H1 (cell line): ENCODE data around the gene SCYGR7. TPM values are rescaled to one million over a fixed set of nuclear protein-coding genes. Genes with fewer than 3 reads are reported as not detected.

Experiments
- CTCF ChIA-PET: fragments of 300-600 bp; sonication (Branson Sonifier 250); formaldehyde crosslinking; loops from one replicate; lab custom pipeline; 2021; ENCODE audit not compliant: partially characterized antibody; lab: Charles Lee
- POLR2A ChIA-PET: fragments of 300-600 bp; sonication (Branson Sonifier 250); formaldehyde crosslinking; loops from one replicate; lab custom pipeline; 2021; ENCODE audit warnings: inconsistent platforms; ENCODE audit not compliant: partially characterized antibody; lab: Charles Lee
- DNase-seq, 2 experiments: peaks; one replicate each; pipeline versions ENCODE4 v3.0.0 to v3.0.0-alpha.2; 2010 to 2022; ENCODE audit warnings: low spot score in 2 of 2, low read depth in 1 of 2, mixed read lengths in 1 of 2
- FAIRE-seq: peaks from 2 replicates; lab custom pipeline; 2011; peaks lifted over from hg19 to GRCh38; lab: Jason Lieb, UNC
- H2AFZ ChIP-seq: 2 replicates; pipeline ENCODE4 v1.8.1; 2012; ENCODE audit warnings: low read length, inconsistent platforms
- H2AK5ac ChIP-seq: 2 replicates; pipeline ENCODE4 v1.6.1; 2013; ENCODE audit warnings: low read depth, low read length
- H2BK120ac ChIP-seq: replicated peaks from 2 replicates; pipeline ENCODE3; 2013; ENCODE audit warnings: low read depth, low read length, inconsistent platforms
- H2BK12ac ChIP-seq: 2 replicates; pipeline ENCODE4 v1.6.1; 2013; ENCODE audit warnings: low read depth, low read length
- H2BK15ac ChIP-seq: 2 replicates; pipeline ENCODE4 v1.6.1; 2013; ENCODE audit warnings: low read length
- H2BK20ac ChIP-seq: 2 replicates; pipeline ENCODE4 v1.6.1; 2013; ENCODE audit warnings: low read length
- H2BK5ac ChIP-seq: 2 replicates; pipeline ENCODE4 v1.6.1; 2013; ENCODE audit warnings: low read depth, low read length
- H3K14ac ChIP-seq: 2 replicates; pipeline ENCODE4 v1.6.1; 2013; ENCODE audit warnings: inconsistent platforms; ENCODE audit not compliant: insufficient read length
- H3K18ac ChIP-seq: 2 replicates; pipeline ENCODE4 v1.6.1; 2013; ENCODE audit warnings: low read length; ENCODE audit errors: extremely low read depth
- H3K23ac ChIP-seq: 2 replicates; pipeline ENCODE4 v1.6.1; 2013; ENCODE audit warnings: inconsistent platforms; ENCODE audit not compliant: insufficient read length
- H3K23me2 ChIP-seq: 2 replicates; pipeline ENCODE4 v1.6.1; 2013; ENCODE audit warnings: low read depth, low read length
- H3K27ac ChIP-seq: 2 replicates; pipeline ENCODE4 v1.6.1; 2011; ENCODE audit warnings: low read depth, low read length, inconsistent platforms
- H3K27me3 ChIP-seq, 4 experiments: replicated peaks in 1 of 4; 1 replicate in 1 of 4; 2 replicates in 3 of 4; pipeline versions ENCODE4 v1.6.1 to v1.8.1; 2011 to 2013; ENCODE audit warnings: low read length in 3 of 4, mild to moderate bottlenecking in 3 of 4, inconsistent platforms in 2 of 4, mixed read lengths in 2 of 4, moderate library complexity in 1 of 4; ENCODE audit not compliant: control insufficient read depth in 3 of 4, insufficient read depth in 3 of 4; ENCODE audit errors: extremely low read depth in 1 of 4
- H3K36me3 ChIP-seq, 4 experiments: 2 replicates each; pipeline versions ENCODE4 v1.6.1 to v1.8.1; 2011 to 2013; ENCODE audit warnings: mild to moderate bottlenecking in 4 of 4, low read length in 3 of 4, moderate library complexity in 2 of 4, control low read depth in 1 of 4, inconsistent platforms in 1 of 4; ENCODE audit not compliant: insufficient read depth in 4 of 4, control insufficient read depth in 2 of 4
- H3K4ac ChIP-seq: replicated peaks from 2 replicates; pipeline ENCODE3; 2013; ENCODE audit warnings: low read length, low read depth, mixed read lengths, inconsistent platforms; ENCODE audit not compliant: insufficient read length
- H3K4me1 ChIP-seq, 4 experiments: replicated peaks in 1 of 4; 1 replicate in 1 of 4; 2 replicates in 3 of 4; pipeline versions ENCODE4 v1.6.1 to v1.8.1; 2011 to 2013; ENCODE audit warnings: low read length in 3 of 4, inconsistent platforms in 2 of 4, mixed read lengths in 1 of 4; ENCODE audit not compliant: insufficient read depth in 4 of 4, control insufficient read depth in 3 of 4
- H3K4me2 ChIP-seq, 2 experiments: 2 replicates each; pipeline versions ENCODE4 v1.6.1 to v1.8.1; 2011 to 2013; ENCODE audit warnings: low read depth in 2 of 2, low read length in 2 of 2, control low read depth in 1 of 2, inconsistent platforms in 1 of 2, mild to moderate bottlenecking in 1 of 2; ENCODE audit not compliant: insufficient read depth in 1 of 2
- H3K4me3 ChIP-seq, 4 experiments: fragments of 200-600, 300-600 bp in 1 of 4; sonication (generic), shearing (Covaris generic), sonication (Bioruptor Twin) in 1 of 4; 2 replicates each; pipeline versions ENCODE4 v1.5.1 to v1.8.1; 2011 to 2016; ENCODE audit warnings: low read length in 4 of 4, low read depth in 3 of 4, control low read depth in 2 of 4, inconsistent platforms in 2 of 4, mild to moderate bottlenecking in 2 of 4, mixed read lengths in 1 of 4, moderate library complexity in 1 of 4; ENCODE audit not compliant: insufficient read depth in 2 of 4; ENCODE audit errors: extremely low read depth in 1 of 4
- H3K56ac ChIP-seq: replicated peaks from 2 replicates; pipeline ENCODE3; 2013; ENCODE audit warnings: low read depth, mild to moderate bottlenecking, mixed read lengths, low read length, inconsistent platforms; ENCODE audit not compliant: insufficient read length
- H3K79me1 ChIP-seq: 2 replicates; pipeline ENCODE4 v1.6.1; 2013; ENCODE audit warnings: low read depth, low read length, control low read depth
- H3K79me2 ChIP-seq, 2 experiments: 2 replicates each; pipeline versions ENCODE4 v1.6.1 to v1.8.1; 2012 to 2013; ENCODE audit warnings: low read length in 2 of 2, mild to moderate bottlenecking in 2 of 2, inconsistent platforms in 1 of 2; ENCODE audit not compliant: insufficient read depth in 2 of 2, control insufficient read depth in 1 of 2
- H3K9ac ChIP-seq, 4 experiments: replicated peaks in 1 of 4; 1 replicate in 1 of 4; 2 replicates in 3 of 4; pipeline versions ENCODE4 v1.6.1 to v1.8.1; 2011 to 2013; ENCODE audit warnings: low read depth in 3 of 4, low read length in 3 of 4, control low read depth in 2 of 4, mild to moderate bottlenecking in 2 of 4, moderate library complexity in 2 of 4, inconsistent platforms in 1 of 4; ENCODE audit errors: extremely low read depth in 1 of 4
- H3K9me3 ChIP-seq, 2 experiments: 2 replicates each; pipeline versions ENCODE4 v1.6.1 to v1.8.1; 2012 to 2013; ENCODE audit warnings: mild to moderate bottlenecking in 2 of 2, moderate library complexity in 2 of 2, control low read depth in 1 of 2, inconsistent platforms in 1 of 2, low read depth in 1 of 2, low read length in 1 of 2, mixed read lengths in 1 of 2; ENCODE audit not compliant: insufficient read depth in 2 of 2
- H4K20me1 ChIP-seq, 2 experiments: replicated peaks in 1 of 2; 2 replicates each; pipeline versions ENCODE3 to v1.8.1; 2011 to 2013; ENCODE audit warnings: inconsistent platforms in 2 of 2, low read length in 2 of 2, mild to moderate bottlenecking in 1 of 2; ENCODE audit not compliant: insufficient read depth in 2 of 2, control insufficient read depth in 1 of 2
- H4K5ac ChIP-seq: 2 replicates; pipeline ENCODE4 v1.6.1; 2013; ENCODE audit warnings: low read length, low read depth, mixed read lengths, inconsistent platforms; ENCODE audit not compliant: insufficient read length
- H4K8ac ChIP-seq: 2 replicates; pipeline ENCODE4 v1.8.0; 2013; ENCODE audit warnings: mild to moderate bottlenecking, moderate library complexity, low read length, inconsistent platforms; ENCODE audit not compliant: insufficient read depth; ENCODE audit errors: extremely low read depth
- H4K91ac ChIP-seq: replicated peaks from 2 replicates; pipeline ENCODE3; 2013; ENCODE audit warnings: low read length, mixed read lengths, inconsistent platforms; ENCODE audit not compliant: insufficient read length
- BRCA1 ChIP-seq: IDR thresholded peaks from 2 replicates; pipeline ENCODE4 v1.6.1; 2012; ENCODE audit warnings: low read depth, low read length, improper control_type of control experiment
- CREB1 ChIP-seq: IDR thresholded peaks from 2 replicates; pipeline ENCODE4 v1.6.1; 2012; ENCODE audit warnings: inconsistent platforms
- EP300 ChIP-seq, 2 experiments: IDR thresholded peaks; 1 replicate in 1 of 2; 2 replicates in 1 of 2; pipeline ENCODE4 v1.6.1; 2011 to 2012; ENCODE audit warnings: low read depth in 2 of 2, low read length in 2 of 2, mild to moderate bottlenecking in 2 of 2, borderline replicate concordance in 1 of 2, inconsistent platforms in 1 of 2, moderate library complexity in 1 of 2
- FOSL1 ChIP-seq: IDR thresholded peaks from 2 replicates; pipeline ENCODE4 v1.6.1; 2011; ENCODE audit warnings: mild to moderate bottlenecking, low read depth, low read length, moderate library complexity; ENCODE audit not compliant: insufficient read depth
- GABPA ChIP-seq: IDR thresholded peaks from 2 replicates; pipeline ENCODE4 v1.6.1; 2011; ENCODE audit warnings: mild to moderate bottlenecking, low read length, moderate library complexity, borderline replicate concordance; ENCODE audit not compliant: insufficient read depth
- JUN ChIP-seq: IDR thresholded peaks from 2 replicates; pipeline ENCODE4 v1.6.1; 2011; ENCODE audit warnings: low read depth, mild to moderate bottlenecking, improper control_type of control experiment, low read length
- KDM5A ChIP-seq: fragments of 200-600 bp; IDR thresholded peaks from 2 replicates; pipeline ENCODE4 v1.7.1; 2012; ENCODE audit warnings: mild to moderate bottlenecking, low read length, inconsistent platforms, mixed read lengths
- MAFK ChIP-seq: IDR thresholded peaks from 2 replicates; pipeline ENCODE4 v1.6.1; 2012; ENCODE audit warnings: low read depth, mild to moderate bottlenecking, improper control_type of control experiment, low read length
- POU5F1 ChIP-seq: IDR thresholded peaks from 2 replicates; pipeline ENCODE4 v1.6.1; 2011; ENCODE audit warnings: low read depth, mild to moderate bottlenecking, low read length, moderate library complexity
- SIX5 ChIP-seq: IDR thresholded peaks from 2 replicates; pipeline ENCODE4 v1.6.1; 2011; ENCODE audit warnings: mild to moderate bottlenecking, low read depth, low read length
- WGBS, 2 experiments: shearing (Covaris generic) in 1 of 2; methylation state at CpG; one replicate each; pipeline versions ENCODE4 v1.1.6 to v1.1.7; 2013 to 2015; ENCODE audit warnings: low lambda C conversion rate in 2 of 2, mixed read lengths in 2 of 2, inconsistent platforms in 1 of 2, low coverage in 1 of 2, missing lambda C conversion rate in 1 of 2; ENCODE audit not compliant: insufficient replicate concordance in 2 of 2, insufficient coverage in 1 of 2, insufficient read length in 1 of 2; ENCODE audit errors: extremely low coverage in 1 of 2, missing lambda C conversion rate in 1 of 2; 5-methylcytosine and 5-hydroxymethylcytosine counted together
- polyA plus RNA-seq, 7 experiments: library from polyadenylated mRNA; depleted of rRNA in 3 of 7; stranded (reverse) in 5 of 7; unstranded in 2 of 7; fragments of >200 nt in 5 of 7; fragments of 200-250 nt in 2 of 7; gene quantifications; 1 replicate in 5 of 7; 2 replicates in 1 of 7; 4 replicates in 1 of 7; pipeline versions ENCODE4 v1.2.1 to v1.2.3, GENCODE V29; 2011 to 2013; ENCODE audit warnings: missing spikeins in 2 of 7, mixed read lengths in 2 of 7
- total RNA-seq: library from RNA; stranded (reverse); fragmentation: NEBNext Ultra II Directional; extraction: Animal tissue kit (Norgen Biotek cat#: 25700); gene quantifications from 2 replicates; pipeline ENCODE4 v1.2.1, GENCODE V29; 2021
- TF ChIP-seq, protein P1 (sequence below): IDR thresholded peaks from 2 replicates; pipeline ENCODE4 v1.6.1; 2011; ENCODE audit warnings: low read length, improper control_type of control experiment

The SCYGR7 gene
- total and polyA plus RNA-seq, 2 of the 8 experiments (the other 6 are each of a cell fraction or from before 2014, with no cell fraction given) = not detected

- Histone ChIP-seq H4K5ac (no peak overlapping the region), H2BK5ac (no peak overlapping the region), H3K23ac (no peak overlapping the region), H2AFZ (no peak overlapping the region), H2BK15ac (no peak overlapping the region), H3K4me1 (peaks cover 1 to 8% (median 3%) of the 10 kb centered on the region in 4 experiments; a peak in 3 of 7 replicates), H3K14ac (no peak overlapping the region), H3K23me2 (no peaks in the 10 kb centered on the region; the same call in 1 of the 2 replicates), H3K79me2 (no peaks in the 10 kb centered on the region), H3K9me3 (no peaks in the 10 kb centered on the region), H3K56ac (no peak overlapping the region), H4K20me1 (no peaks in the 10 kb centered on the region), H4K8ac (no peak overlapping the region), H3K4me2 (no peak overlapping the region), H2BK120ac (no peak overlapping the region), H3K18ac (no peak overlapping the region), H3K27ac (no peak overlapping the region), H4K91ac (no peak overlapping the region), H2AK5ac (no peak overlapping the region), H3K79me1 (no peaks in the 10 kb centered on the region), H3K4me3 (no peak overlapping the region), H3K36me3 (no peaks in the 10 kb centered on the region), H3K4ac (no peak overlapping the region), H2BK20ac (no peak overlapping the region), H3K9ac (no peak overlapping the region), H3K27me3 (no peaks in the 10 kb centered on the region), H2BK12ac (no peak overlapping the region)
- 92% methylated on average over 6 of the region's 6 CpGs; no CpG with 5 or more reads in 1 of the 2 experiments for WGBS, 2 experiments
- CTCF ChIA-PET = interaction anchor here (0.6 to 3.5 kb wide), 18 partner anchors 8 to 1818 kb away, joined by 3 to 38 read pairs (median 5); partner anchors contain the start of gene SCYGR3
- DNase-seq (no peak), FAIRE-seq (no peak)
- POLR2A ChIA-PET = no interaction called here
- TF ChIP-seq SIX5 (no peak), GABPA (no peak), POU5F1 (no peak), JUN (no peak), FOSL1 (no peak), EP300 (IDR thresholded peaks at IDR 0.05; ENCODE audit: borderline replicate concordance in 1 of 2, low read depth in 2 of 2, low read length in 2 of 2) (no peak), BRCA1 (no peak), KDM5A (no peak), MAFK (no peak), CREB1 (no peak)
- TF ChIP-seq, protein P1, sequence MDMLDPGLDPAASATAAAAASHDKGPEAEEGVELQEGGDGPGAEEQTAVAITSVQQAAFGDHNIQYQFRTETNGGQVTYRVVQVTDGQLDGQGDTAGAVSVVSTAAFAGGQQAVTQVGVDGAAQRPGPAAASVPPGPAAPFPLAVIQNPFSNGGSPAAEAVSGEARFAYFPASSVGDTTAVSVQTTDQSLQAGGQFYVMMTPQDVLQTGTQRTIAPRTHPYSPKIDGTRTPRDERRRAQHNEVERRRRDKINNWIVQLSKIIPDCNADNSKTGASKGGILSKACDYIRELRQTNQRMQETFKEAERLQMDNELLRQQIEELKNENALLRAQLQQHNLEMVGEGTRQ = no peak
Observed at GRCh38 chr2:227774895-227775842, 47.0 kb downstream of the SCYGR7 start.
